Midbrain (tissue), 1 donor: ENCODE data around the gene TTC38.
A peak's percentile ranks its signal among the peaks of the same experiment; 100 is the strongest.

ENCODE experiments used
- DNase-seq: peaks from one replicate; lab custom pipeline; 2025; lab: John Stamatoyannopoulos, UW

TTC38 gene

DNA sequence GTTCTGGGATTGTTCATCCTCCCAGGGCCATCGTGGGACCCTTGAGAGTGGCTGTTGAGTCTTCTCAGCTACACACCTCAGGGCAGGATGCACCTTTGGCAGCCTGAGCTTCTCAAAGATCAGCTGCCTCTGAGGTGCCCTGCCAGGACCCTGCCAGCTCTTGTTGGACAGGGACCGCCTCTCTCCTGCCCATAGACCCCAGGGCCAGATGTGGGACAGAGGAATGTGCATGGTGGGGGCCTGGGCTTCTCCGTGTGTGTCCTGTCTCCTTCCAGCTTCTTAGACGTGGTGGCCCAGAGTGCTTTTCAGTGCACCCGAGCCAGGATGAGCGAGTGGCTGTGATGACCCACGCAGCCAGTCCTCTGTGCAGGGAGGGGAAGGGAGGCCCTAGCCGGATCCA is 61.8 kb downstream of the TTC38 start:
- DNase-seq, result no peak

DNA sequence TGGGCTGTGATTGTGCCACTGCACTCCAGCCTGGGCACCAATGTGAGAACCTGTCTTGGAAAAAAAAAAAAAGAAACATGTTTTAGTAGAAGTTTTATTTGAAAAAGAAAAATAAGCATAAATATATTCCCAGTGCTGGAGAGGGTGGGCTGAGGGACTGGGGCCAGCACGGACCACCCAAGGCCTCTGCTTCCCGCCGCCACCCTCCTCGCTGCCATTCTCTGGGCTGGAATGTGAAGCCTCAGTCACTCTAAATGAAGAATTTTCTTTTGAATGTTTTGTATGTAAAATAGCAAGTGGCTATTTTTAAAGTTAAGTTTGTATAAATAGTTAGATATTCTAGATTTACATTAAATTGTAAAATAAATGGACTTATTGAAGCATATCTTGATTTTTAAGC is 62.6 kb downstream of the TTC38 start:
- DNase-seq, result no peak

DNA sequence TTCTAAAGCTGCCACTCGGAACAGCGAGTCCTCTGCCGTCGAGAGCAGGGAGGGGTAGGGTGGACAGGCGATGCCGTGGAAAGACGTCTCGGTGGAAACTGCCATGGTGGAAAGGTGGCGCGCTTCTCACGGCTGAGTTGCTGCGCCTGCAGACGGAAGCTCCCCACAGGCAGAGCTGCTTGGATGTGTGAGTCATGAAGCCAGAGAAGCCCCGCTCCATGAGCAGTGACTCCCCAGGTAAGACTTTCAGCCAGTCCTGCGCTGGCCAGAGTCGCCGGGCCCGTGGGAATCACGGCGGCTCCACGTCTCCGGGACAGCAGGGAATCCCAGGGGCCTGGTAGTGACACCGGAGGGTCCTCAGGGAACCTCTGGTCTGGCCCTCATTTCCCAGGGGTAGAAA is 63.7 kb downstream of the TTC38 start:
- no peak for DNase-seq

DNA sequence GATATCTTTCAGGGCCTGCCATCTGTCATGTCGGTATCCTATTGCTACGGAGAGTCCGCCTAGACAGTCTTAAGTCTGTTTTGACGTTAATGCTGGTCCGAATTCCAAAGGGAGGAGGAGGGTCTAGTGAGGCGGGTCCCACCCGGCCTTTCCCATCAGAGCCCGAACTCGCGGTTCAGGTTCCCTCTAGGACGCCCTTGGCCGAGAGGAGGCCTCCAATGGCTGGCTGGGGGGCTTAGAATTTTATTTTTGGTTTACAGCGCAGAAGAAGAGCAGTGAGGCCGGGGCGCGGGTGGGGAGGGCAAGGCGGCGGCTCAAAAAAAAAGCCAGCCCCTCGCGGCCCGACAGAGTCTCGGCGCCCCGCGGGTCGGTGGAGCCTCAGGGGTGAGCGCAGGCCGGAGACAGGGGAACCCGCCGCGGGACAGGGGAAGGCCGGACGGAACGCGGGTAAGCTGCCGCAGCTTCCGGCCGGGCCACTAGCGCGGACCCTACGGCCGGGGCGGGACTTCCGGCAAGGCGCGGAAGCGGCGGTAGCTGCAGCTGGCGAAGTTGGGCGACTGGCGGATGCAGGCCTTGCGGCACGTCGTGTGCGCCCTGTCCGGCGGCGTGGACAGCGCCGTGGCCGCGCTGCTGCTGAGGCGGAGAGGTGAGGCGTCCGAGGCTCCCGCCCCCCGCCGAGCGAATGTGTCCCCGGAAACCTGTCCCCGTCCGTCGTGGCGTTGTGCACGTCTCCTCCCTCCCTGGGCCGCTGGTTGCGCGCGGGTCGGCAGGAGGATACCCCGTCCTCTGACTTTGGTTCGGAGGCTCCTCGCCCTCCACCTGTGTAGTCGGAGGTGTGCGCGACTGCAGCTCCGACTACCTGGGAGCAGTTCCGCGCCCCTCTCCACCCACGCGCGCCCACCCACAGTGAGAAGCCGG is 67.7 kb downstream of the TTC38 start, which contains the start of gene TRMU:
TRMU (plus strand) TSS at position 514 of the 918 bp plus-strand sequence; CDS start at position 565, 51 bp downstream.
- DNase-seq, result peak; percentile 87

DNA sequence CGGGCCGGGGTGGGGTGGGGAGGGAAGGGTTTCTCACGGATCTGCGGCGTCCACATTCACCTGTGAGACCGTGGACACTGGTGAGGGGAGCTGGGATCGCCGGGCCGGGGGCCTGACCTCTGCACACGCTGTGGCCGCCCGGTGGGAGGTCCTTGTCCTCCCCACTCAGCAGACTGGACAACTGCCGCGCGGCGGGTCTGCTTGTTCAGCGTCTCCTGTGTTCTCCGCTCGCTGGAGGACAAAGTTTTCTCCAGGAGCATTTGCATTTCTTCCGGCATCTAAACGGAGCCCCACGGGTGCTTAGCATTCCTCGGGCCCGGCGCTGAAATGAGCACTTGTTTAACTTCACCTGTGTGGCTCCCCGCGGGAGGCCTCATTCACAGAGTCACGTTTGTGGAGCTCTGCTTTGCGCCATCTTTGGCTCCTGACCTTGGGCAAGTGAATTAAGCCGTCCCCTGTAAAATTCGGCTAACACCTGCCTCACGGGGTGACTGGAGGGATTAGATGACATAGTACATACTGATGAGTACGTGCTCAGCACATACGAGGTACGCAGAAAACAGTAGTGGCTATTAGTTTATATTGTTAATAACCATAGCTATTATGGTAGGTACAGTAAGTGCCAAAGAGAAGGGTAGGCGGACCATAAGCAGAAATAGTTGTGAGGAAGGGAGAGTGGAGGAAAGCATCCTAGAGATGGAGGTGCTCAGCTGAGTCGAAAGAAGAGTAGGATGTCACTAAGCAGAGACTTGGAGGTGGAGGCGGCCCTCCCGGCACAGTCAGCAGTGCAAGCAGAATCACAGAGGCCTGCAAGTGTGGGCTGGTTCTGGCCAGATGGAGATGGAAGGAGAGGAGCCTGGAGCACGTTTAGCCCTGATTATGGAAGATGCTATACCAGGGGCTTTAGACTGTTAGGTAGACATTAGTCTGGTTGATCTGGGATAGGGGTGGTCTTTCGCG is 68.6 kb downstream of the TTC38 start:
- no peak for DNase-seq

DNA sequence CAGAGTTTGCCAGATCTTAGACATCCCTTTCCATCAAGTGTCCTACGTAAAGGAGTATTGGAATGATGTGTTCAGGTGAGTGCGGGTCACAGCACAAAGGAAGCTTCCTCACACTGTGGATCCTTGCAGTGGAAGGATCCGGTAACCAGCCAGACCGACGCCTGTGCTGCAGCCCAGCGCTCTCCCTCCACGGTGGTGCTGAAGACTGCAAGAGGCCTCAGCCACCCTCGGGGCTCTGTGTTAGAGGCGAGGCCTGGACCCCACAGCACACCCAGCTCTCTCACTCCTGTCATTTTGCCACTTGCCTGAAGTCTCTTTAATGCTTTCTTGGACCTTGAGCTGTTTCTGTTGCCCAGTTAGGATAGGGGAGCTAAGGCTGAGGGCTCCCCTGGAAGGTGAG is 70.1 kb downstream of the TTC38 start:
- DNase-seq, result no peak

DNA sequence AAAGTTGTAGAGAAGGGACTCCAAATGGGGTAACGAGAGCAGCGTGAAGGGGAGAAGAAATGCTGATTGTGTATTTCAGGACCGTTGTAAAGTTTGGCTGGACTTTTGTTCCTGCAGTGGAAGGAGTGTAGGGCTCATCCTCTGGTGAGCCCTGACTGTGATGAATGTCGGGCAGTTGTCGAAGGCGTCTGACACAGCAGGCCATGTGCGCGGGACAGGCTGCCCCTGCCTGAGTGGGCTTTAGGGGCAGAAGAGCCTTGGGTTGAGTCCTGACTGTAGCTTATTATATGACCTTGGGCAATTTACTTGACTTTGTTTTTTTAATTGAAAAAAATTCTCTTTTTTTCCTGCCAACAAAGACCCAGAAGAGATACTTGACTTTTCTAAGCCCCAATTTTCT is 70.8 kb downstream of the TTC38 start:
- no peak for DNase-seq

DNA sequence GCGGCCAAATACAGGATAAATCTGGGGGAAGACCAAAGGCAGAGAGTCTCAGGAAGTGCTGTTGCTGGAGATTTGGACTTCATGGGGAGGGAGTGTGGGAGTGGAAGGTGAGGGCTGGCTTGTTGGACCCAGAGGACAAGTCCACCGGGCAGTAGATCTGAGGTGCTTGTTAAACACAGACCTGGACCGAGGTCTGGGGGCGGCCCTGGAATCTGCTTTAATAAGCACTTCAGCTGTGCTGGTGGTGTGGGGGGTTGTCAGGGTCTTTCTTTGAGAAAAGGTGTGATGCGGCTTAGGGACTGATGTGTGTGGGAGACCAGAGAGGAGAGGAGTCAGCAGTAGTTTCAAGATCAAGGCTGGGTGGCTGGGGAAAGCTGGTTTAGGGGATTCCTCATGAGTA is 72.1 kb downstream of the TTC38 start:
- DNase-seq, result no peak

DNA sequence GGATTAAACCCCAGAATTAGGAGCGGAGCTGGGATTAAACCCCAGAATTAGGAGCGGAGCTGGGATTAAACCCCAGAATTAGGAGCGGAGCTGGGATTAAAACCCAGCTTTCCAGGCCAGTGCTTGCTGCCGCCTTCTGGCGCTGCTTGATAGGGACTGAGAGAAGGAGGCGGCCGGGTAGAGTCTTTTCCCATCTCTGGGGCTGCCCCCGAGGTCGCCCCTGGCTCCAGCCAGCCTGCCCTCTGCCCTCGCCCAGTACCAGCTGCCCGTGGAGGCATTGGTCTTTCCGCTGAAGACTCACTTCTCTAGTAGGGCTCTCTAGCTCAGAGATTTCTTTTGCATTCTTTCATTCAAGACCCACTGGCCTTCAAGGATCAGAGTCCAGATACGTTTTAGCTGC is 72.9 kb downstream of the TTC38 start:
- DNase-seq, result no peak
